GM18868 (cell line): Measurements from ENCODE around the gene SCN4B.

Experiments used
- ATAC-seq: cut with Tn5 transposase; IDR thresholded peaks from one replicate; pipeline ENCODE4 v1.9.1; 2021; ENCODE audit warnings: mild to moderate bottlenecking, moderate library complexity; ENCODE audit not compliant: unreplicated experiment

The SCN4B gene

GRCh38 chr11:118175031-118175992 lies 22.7 kb upstream of the SCN4B start:
- ATAC-seq: no peak

- ATAC-seq: no peak
Observed at GRCh38 chr11:118174006-118174567, 21.5 kb upstream of the SCN4B start.

GRCh38 chr11:118172356-118172755 lies 19.7 kb upstream of the SCN4B start:
- no peak for ATAC-seq

GRCh38 chr11:118171269-118172062 lies 18.8 kb upstream of the SCN4B start:
- ATAC-seq: no peak

GRCh38 chr11:118170882-118171268 lies 18.3 kb upstream of the SCN4B start:
- no peak for ATAC-seq

GRCh38 chr11:118170231-118170630 lies 17.6 kb upstream of the SCN4B start:
- ATAC-seq: no peak

- no peak for ATAC-seq
Observed at GRCh38 chr11:118169300-118170140, 16.9 kb upstream of the SCN4B start.

- ATAC-seq: no peak
Observed at GRCh38 chr11:118168751-118169150, 16.1 kb upstream of the SCN4B start.

GRCh38 chr11:118168316-118168715 lies 15.7 kb upstream of the SCN4B start:
- ATAC-seq: no peak

GRCh38 chr11:118167906-118168305 lies 15.3 kb upstream of the SCN4B start:
- ATAC-seq: no peak

- ATAC-seq: no peak
Observed at GRCh38 chr11:118167253-118167652, 14.6 kb upstream of the SCN4B start.

- ATAC-seq: no peak
Observed at GRCh38 chr11:118166641-118167040, 14.0 kb upstream of the SCN4B start.

- no peak for ATAC-seq
Observed at GRCh38 chr11:118164885-118165284, 12.3 kb upstream of the SCN4B start.

- ATAC-seq: no peak
Observed at GRCh38 chr11:118163494-118163893, 10.9 kb upstream of the SCN4B start.

GRCh38 chr11:118162846-118163245 lies 10.2 kb upstream of the SCN4B start:
- no peak for ATAC-seq

- no peak for ATAC-seq
Observed at GRCh38 chr11:118161786-118162185, 9.2 kb upstream of the SCN4B start.

- ATAC-seq: no peak
Observed at GRCh38 chr11:118157186-118157895, 4.7 kb upstream of the SCN4B start.

- no peak for ATAC-seq
Observed at GRCh38 chr11:118156531-118157185, 4.0 kb upstream of the SCN4B start.

GRCh38 chr11:118155776-118156530 lies 3.3 kb upstream of the SCN4B start:
- no peak for ATAC-seq
